ENCODE results near the gene PTPRN2. TPM values are rescaled to one million over a fixed set of nuclear protein-coding genes. Genes with fewer than 3 reads are reported as not detected.

The PTPRN2 gene
- polyA plus RNA-seq, 2 donors, result 0.37 to 0.40 TPM

DNA sequence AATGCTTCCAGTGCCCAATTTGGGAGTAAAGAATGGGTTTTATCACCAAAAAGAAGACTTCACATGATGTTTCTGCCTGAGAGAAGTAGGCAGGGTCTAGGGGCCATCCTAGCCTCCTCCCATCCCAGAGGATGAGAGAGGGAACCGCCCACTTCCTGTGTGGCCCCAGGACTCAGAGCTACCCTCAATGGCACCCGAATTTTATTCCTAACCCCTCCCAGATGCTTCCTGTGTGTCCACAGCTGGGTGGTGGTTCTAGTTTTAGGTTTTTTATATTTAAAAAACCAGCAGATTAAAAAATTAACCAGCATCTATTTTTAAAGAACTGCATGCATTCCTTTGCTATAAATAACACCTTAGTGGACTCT, 583.5 kb downstream of the PTPRN2 start:
- no peak overlapping the region for H3K4me3 ChIP-seq (ENCODE audit: low read depth in 1 of 2, low read length in 2 of 2)
- peaks cover 0 to 5% of the 10 kb centered on the region in 2 donors for H3K4me1 ChIP-seq (ENCODE audit: control insufficient read depth in 2 of 2, insufficient read depth in 2 of 2, low read length in 1 of 2)
- H3K9me3 ChIP-seq (ENCODE audit: control insufficient read depth in 2 of 2, insufficient read depth in 1 of 2, low read depth in 1 of 2, low read length in 1 of 2), result no peaks in the 10 kb centered on the region
- H3K36me3 ChIP-seq (ENCODE audit: control insufficient read depth in 2 of 2, insufficient read depth in 2 of 2, low read length in 1 of 2), result no peaks in the 10 kb centered on the region
- 33 to 38% methylated on average over 2 of the region's 2 CpGs for WGBS, 2 donors
- no peaks in the 10 kb centered on the region for H3K27me3 ChIP-seq (ENCODE audit: control insufficient read depth in 1 of 2, insufficient read depth in 2 of 2, low read length in 2 of 2)
- H3K27ac ChIP-seq (ENCODE audit: low read depth in 2 of 2, low read length in 1 of 2), result no peak overlapping the region

DNA sequence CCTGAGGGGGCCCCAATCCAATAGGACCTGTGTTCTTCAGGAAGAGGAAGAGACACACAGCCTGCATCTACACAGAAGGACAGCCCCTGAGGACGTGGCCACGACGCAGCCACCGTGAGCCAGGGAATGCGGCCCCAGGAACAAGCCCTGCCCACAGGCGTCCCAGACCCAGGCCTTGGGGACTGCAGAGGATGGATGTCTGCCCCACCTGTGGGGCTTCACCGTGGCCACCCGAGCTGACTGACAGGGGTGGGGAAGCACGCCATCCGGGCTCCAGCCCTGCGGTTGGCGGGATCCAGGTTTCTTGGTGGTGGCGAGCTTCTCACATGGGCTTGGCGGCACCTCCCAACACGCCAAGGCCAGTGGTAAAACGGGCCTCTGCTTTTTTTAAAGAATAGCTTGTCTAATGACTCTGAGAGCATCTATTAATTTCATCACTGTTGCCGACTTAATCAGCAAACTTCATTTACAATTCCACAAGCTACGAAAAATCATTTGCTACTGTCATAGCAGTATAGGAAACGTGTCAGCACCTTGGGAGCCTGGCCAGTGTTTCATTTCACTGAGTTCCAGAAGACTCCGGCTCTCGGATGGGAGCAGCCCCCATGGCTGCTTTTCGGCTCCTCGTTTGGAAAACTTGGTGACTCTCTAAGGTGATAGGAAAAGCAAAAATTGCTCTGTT, 584.0 kb downstream of the PTPRN2 start:
- WGBS, 2 donors, result 82 to 87% methylated on average over 23 of the region's 23 CpGs
- Histone ChIP-seq H3K4me3 (ENCODE audit: low read depth in 1 of 2, low read length in 2 of 2) (no peak overlapping the region), H3K36me3 (ENCODE audit: control insufficient read depth in 2 of 2, insufficient read depth in 2 of 2, low read length in 1 of 2) (no peaks in the 10 kb centered on the region), H3K27ac (ENCODE audit: low read depth in 2 of 2, low read length in 1 of 2) (no peak overlapping the region), H3K9me3 (ENCODE audit: control insufficient read depth in 2 of 2, insufficient read depth in 1 of 2, low read depth in 1 of 2, low read length in 1 of 2) (no peaks in the 10 kb centered on the region), H3K4me1 (ENCODE audit: control insufficient read depth in 2 of 2, insufficient read depth in 2 of 2, low read length in 1 of 2) (peaks cover 0 to 5% of the 10 kb centered on the region in 2 donors), H3K27me3 (ENCODE audit: control insufficient read depth in 1 of 2, insufficient read depth in 2 of 2, low read length in 2 of 2) (no peaks in the 10 kb centered on the region)

DNA sequence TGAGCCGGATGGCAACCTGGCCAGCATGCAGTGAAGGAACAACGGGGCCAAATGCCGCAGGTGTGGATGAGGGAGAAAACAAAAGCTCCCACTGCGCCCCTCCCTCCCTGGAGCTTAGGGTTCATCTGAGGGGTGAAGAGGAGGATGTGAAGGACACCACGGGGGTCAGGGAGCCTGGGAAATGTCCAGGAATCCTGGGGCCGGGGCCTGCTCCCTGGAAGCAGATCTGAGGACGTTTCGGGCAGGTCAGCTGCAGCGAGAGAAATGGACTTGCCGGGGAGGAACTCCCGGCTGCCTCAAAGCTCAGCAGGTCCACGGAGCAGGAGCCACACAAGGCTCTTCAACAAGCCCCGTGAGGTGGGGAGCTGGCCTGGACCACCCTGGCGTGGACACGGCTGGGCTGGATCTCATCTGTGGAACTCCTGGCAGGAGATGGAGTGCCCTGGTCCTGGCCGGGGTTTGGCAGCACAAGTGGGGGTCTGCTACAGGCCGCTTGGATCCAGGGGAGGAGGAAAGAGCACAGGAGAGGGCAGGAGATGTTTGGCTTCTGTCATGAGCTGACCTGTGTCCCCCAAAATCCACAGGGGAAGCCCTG, 585.0 kb downstream of the PTPRN2 start:
- no peak overlapping the region for H3K4me3 ChIP-seq (ENCODE audit: low read depth in 1 of 2, low read length in 2 of 2)
- no peaks in the 10 kb centered on the region for H3K9me3 ChIP-seq (ENCODE audit: control insufficient read depth in 2 of 2, insufficient read depth in 1 of 2, low read depth in 1 of 2, low read length in 1 of 2)
- peaks cover 0 to 5% of the 10 kb centered on the region in 2 donors for H3K4me1 ChIP-seq (ENCODE audit: control insufficient read depth in 2 of 2, insufficient read depth in 2 of 2, low read length in 1 of 2)
- no peak overlapping the region for H3K27ac ChIP-seq (ENCODE audit: low read depth in 2 of 2, low read length in 1 of 2)
- no peaks in the 10 kb centered on the region for H3K27me3 ChIP-seq (ENCODE audit: control insufficient read depth in 1 of 2, insufficient read depth in 2 of 2, low read length in 2 of 2)
- H3K36me3 ChIP-seq (ENCODE audit: control insufficient read depth in 2 of 2, insufficient read depth in 2 of 2, low read length in 1 of 2), result no peaks in the 10 kb centered on the region
- WGBS, 2 donors, result 88 to 91% methylated on average over 17 of the region's 17 CpGs

DNA sequence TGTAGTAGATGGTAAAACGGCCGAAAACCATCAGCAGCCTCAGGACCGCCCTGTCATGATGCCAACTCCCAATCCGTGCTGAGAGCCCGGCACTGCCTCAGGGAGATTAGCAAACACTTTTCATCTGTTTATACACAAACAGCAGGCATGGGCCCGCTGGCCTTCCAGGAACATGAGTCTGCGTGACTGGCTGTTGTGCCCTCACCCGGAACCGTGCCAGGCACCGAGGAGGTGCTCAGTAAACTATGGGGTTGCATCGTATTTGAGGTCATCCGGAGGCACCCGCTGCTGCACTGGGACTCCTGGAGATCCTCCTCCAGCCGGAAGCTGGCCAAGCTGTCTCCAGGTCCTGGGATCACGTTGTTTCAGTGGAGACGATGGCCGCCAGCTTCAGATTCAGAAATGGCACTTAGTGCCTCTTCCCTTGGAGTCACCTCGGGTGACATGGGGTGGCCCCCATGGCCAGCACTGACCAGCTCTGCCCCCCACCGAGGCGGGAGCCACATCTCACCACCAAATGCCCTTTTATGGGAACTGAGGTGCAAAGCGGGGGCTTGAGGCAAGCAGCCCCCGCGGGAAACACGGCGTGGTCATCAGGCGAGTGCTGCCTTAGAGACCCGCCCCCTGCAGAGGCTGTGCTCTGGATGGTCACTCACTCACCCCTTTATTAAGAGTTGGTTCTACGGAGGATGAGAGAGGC, 585.9 kb downstream of the PTPRN2 start:
- H3K4me1 ChIP-seq (ENCODE audit: control insufficient read depth in 2 of 2, insufficient read depth in 2 of 2, low read length in 1 of 2), result peaks cover 0 to 5% of the 10 kb centered on the region in 2 donors
- no peaks in the 10 kb centered on the region for H3K36me3 ChIP-seq (ENCODE audit: control insufficient read depth in 2 of 2, insufficient read depth in 2 of 2, low read length in 1 of 2)
- 61 to 73% methylated on average over 28 of the region's 28 CpGs for WGBS, 2 donors
- H3K4me3 ChIP-seq (ENCODE audit: low read depth in 1 of 2, low read length in 2 of 2), result no peak overlapping the region
- H3K27ac ChIP-seq (ENCODE audit: low read depth in 2 of 2, low read length in 1 of 2), result no peak overlapping the region
- H3K9me3 ChIP-seq (ENCODE audit: control insufficient read depth in 2 of 2, insufficient read depth in 1 of 2, low read depth in 1 of 2, low read length in 1 of 2), result no peaks in the 10 kb centered on the region
- no peaks in the 10 kb centered on the region for H3K27me3 ChIP-seq (ENCODE audit: control insufficient read depth in 1 of 2, insufficient read depth in 2 of 2, low read length in 2 of 2)

DNA sequence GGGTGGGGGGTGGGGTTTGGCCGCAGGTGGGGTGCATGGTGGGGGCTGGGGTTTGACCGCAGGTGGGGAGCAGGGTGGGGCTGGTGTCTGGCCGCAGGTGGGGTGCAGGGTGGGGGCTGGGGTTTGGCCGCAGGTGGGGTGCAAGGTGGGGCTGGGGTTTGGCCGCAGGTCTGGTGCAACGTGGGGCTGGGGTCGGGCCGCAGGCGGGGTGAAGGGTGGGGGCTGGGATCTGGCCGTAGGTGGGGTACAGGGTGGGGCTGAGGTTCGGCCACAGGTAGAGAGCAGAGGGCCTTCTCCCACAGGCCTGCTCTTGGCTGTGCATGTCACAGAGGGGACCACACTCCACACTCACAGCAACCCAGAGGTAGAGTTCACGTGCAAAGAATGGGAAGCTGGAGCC, 586.6 kb downstream of the PTPRN2 start:
- H3K9me3 ChIP-seq (ENCODE audit: control insufficient read depth in 2 of 2, insufficient read depth in 1 of 2, low read depth in 1 of 2, low read length in 1 of 2), result no peaks in the 10 kb centered on the region
- no peak overlapping the region for H3K4me3 ChIP-seq (ENCODE audit: low read depth in 1 of 2, low read length in 2 of 2)
- H3K36me3 ChIP-seq (ENCODE audit: control insufficient read depth in 2 of 2, insufficient read depth in 2 of 2, low read length in 1 of 2), result no peaks in the 10 kb centered on the region
- no peak overlapping the region for H3K27ac ChIP-seq (ENCODE audit: low read depth in 2 of 2, low read length in 1 of 2)
- H3K4me1 ChIP-seq (ENCODE audit: control insufficient read depth in 2 of 2, insufficient read depth in 2 of 2, low read length in 1 of 2), result peaks cover 0 to 5% of the 10 kb centered on the region in 2 donors
- H3K27me3 ChIP-seq (ENCODE audit: control insufficient read depth in 1 of 2, insufficient read depth in 2 of 2, low read length in 2 of 2), result no peaks in the 10 kb centered on the region
- 45 to 71% methylated on average over 6 to 10 of the region's 12 CpGs for WGBS, 2 donors

DNA sequence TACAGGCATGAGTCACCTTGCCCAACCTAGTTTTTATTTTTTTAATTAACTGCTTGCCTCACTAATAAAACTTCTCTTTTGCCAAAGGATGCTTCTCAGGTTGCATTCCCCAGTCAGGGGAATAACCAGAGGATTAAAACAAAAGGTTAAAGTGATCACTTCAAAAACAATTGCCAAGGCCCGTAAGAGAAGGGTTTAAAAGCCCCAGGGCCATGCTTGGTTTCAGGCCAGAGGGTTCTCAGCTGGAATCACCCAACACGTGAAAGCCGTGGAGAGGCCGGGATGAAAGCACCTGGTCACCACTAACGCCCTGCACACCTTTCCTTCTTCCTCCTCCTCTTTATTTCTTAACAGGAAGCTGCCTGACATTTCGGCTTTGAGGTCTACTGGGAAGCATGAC, 587.5 kb downstream of the PTPRN2 start:
- Histone ChIP-seq H3K27me3 (ENCODE audit: control insufficient read depth in 1 of 2, insufficient read depth in 2 of 2, low read length in 2 of 2) (no peaks in the 10 kb centered on the region), H3K4me1 (ENCODE audit: control insufficient read depth in 2 of 2, insufficient read depth in 2 of 2, low read length in 1 of 2) (peaks cover 0 to 5% of the 10 kb centered on the region in 2 donors), H3K4me3 (ENCODE audit: low read depth in 1 of 2, low read length in 2 of 2) (no peak overlapping the region), H3K27ac (ENCODE audit: low read depth in 2 of 2, low read length in 1 of 2) (no peak overlapping the region), H3K36me3 (ENCODE audit: control insufficient read depth in 2 of 2, insufficient read depth in 2 of 2, low read length in 1 of 2) (no peaks in the 10 kb centered on the region), H3K9me3 (ENCODE audit: control insufficient read depth in 2 of 2, insufficient read depth in 1 of 2, low read depth in 1 of 2, low read length in 1 of 2) (no peaks in the 10 kb centered on the region)
- WGBS, 2 donors, result 35 to 41% methylated on average over 6 of the region's 6 CpGs

DNA sequence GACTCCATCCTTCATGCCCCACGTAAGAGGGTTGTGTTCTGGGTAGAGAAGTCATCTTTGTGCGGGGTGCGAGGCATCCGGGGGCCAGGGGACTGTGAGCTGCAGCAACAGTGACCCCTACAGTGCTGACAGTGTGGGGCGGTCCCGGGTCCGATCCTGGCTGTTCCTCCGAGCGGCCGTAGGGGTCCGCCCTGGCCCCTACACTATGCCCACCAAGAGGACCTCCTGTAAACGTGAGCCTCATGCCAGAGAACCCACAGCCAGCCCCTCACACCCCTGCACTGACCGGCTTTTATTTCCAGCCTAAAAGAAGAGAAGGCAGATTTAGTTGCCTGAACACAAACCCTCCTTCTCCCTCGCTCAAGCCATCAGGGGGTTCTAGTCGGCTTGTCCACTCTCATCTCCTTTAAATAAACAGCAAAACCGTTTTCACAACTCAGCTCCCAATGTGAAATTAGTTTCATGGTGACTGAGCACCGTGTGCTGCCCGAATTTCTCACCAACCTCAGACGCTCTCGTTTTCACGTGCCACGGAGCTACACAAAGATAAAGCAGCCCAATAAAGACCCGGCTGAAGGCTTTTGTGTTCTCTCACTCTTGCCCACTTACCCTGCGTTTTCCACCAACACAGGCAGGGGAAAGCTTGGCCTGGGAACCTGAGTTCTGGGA, 588.6 kb downstream of the PTPRN2 start:
- H3K9me3 ChIP-seq (ENCODE audit: control insufficient read depth in 2 of 2, insufficient read depth in 1 of 2, low read depth in 1 of 2, low read length in 1 of 2), result no peaks in the 10 kb centered on the region
- H3K27ac ChIP-seq (ENCODE audit: low read depth in 2 of 2, low read length in 1 of 2), result no peak overlapping the region
- 82% methylated on average over 24 of the region's 24 CpGs for whole genome bisulfite sequencing, 2 donors
- H3K4me3 ChIP-seq (ENCODE audit: low read depth in 1 of 2, low read length in 2 of 2), result no peak overlapping the region
- H3K4me1 ChIP-seq (ENCODE audit: control insufficient read depth in 2 of 2, insufficient read depth in 2 of 2, low read length in 1 of 2), result peaks cover 0 to 5% of the 10 kb centered on the region in 2 donors
- H3K27me3 ChIP-seq (ENCODE audit: control insufficient read depth in 1 of 2, insufficient read depth in 2 of 2, low read length in 2 of 2), result no peaks in the 10 kb centered on the region
- no peaks in the 10 kb centered on the region for H3K36me3 ChIP-seq (ENCODE audit: control insufficient read depth in 2 of 2, insufficient read depth in 2 of 2, low read length in 1 of 2)

DNA sequence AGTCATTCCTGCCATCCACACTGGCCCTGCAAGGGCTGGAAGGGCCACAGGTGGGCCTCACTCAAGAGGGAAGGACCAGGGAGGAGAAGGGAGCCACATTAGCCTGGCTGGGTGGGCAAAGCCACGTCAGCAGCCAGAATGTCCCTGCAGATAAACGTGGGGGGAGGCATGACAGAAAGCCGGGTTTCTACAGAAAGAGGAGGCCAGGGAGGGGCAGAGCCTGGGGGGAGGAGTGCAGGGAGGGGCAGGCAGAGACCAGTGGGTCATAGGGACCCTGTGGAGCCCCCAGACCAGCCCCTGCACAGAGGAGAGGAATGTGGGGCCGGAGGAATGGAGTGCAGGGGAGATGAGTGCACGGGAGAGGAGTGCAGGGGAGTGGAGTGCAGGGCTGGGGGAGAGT, 590.2 kb downstream of the PTPRN2 start:
- Histone ChIP-seq H3K27ac (ENCODE audit: low read depth in 2 of 2, low read length in 1 of 2) (no peak overlapping the region), H3K4me1 (ENCODE audit: control insufficient read depth in 2 of 2, insufficient read depth in 2 of 2, low read length in 1 of 2) (peaks cover 0 to 5% of the 10 kb centered on the region in 2 donors), H3K9me3 (ENCODE audit: control insufficient read depth in 2 of 2, insufficient read depth in 1 of 2, low read depth in 1 of 2, low read length in 1 of 2) (no peaks in the 10 kb centered on the region), H3K4me3 (ENCODE audit: low read depth in 1 of 2, low read length in 2 of 2) (no peak overlapping the region), H3K36me3 (ENCODE audit: control insufficient read depth in 2 of 2, insufficient read depth in 2 of 2, low read length in 1 of 2) (no peaks in the 10 kb centered on the region), H3K27me3 (ENCODE audit: control insufficient read depth in 1 of 2, insufficient read depth in 2 of 2, low read length in 2 of 2) (no peaks in the 10 kb centered on the region)
- WGBS, 2 donors, result 77 to 78% methylated on average over 5 of the region's 5 CpGs

DNA sequence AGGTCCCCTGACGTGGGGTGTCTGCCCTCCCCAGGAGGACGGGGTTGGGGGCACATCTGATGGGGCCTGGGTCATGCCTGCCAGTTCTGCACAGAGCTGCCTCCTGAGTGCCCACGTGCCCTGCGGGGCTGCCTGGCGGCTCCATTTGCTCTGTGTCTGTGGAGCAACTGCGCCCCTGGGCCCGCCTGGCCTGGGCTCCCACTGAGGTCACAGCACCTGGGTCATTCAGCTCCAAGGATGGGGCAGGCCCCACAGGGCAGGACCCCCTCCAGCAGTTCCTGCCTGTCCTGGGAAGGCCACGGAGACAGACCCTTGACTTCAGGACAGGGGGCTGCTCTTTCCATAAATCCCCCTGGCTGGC, 590.6 kb downstream of the PTPRN2 start:
- Histone ChIP-seq H3K9me3 (ENCODE audit: control insufficient read depth in 2 of 2, insufficient read depth in 1 of 2, low read depth in 1 of 2, low read length in 1 of 2) (no peaks in the 10 kb centered on the region), H3K4me1 (ENCODE audit: control insufficient read depth in 2 of 2, insufficient read depth in 2 of 2, low read length in 1 of 2) (peaks cover 0 to 5% of the 10 kb centered on the region in 2 donors), H3K4me3 (ENCODE audit: low read depth in 1 of 2, low read length in 2 of 2) (no peak overlapping the region), H3K36me3 (ENCODE audit: control insufficient read depth in 2 of 2, insufficient read depth in 2 of 2, low read length in 1 of 2) (no peaks in the 10 kb centered on the region), H3K27ac (ENCODE audit: low read depth in 2 of 2, low read length in 1 of 2) (no peak overlapping the region), H3K27me3 (ENCODE audit: control insufficient read depth in 1 of 2, insufficient read depth in 2 of 2, low read length in 2 of 2) (no peaks in the 10 kb centered on the region)
- WGBS, 2 donors, result 88 to 92% methylated on average over 8 of the region's 8 CpGs
